HG03439 (cell line): ENCODE measurements around the gene MRPL40.

Experiments
- ATAC-seq: cut with Tn5 transposase; IDR thresholded peaks from one replicate; pipeline ENCODE4 v1.9.1; 2021; ENCODE audit warnings: mild to moderate bottlenecking, moderate library complexity; ENCODE audit not compliant: unreplicated experiment

The MRPL40 gene

DNA sequence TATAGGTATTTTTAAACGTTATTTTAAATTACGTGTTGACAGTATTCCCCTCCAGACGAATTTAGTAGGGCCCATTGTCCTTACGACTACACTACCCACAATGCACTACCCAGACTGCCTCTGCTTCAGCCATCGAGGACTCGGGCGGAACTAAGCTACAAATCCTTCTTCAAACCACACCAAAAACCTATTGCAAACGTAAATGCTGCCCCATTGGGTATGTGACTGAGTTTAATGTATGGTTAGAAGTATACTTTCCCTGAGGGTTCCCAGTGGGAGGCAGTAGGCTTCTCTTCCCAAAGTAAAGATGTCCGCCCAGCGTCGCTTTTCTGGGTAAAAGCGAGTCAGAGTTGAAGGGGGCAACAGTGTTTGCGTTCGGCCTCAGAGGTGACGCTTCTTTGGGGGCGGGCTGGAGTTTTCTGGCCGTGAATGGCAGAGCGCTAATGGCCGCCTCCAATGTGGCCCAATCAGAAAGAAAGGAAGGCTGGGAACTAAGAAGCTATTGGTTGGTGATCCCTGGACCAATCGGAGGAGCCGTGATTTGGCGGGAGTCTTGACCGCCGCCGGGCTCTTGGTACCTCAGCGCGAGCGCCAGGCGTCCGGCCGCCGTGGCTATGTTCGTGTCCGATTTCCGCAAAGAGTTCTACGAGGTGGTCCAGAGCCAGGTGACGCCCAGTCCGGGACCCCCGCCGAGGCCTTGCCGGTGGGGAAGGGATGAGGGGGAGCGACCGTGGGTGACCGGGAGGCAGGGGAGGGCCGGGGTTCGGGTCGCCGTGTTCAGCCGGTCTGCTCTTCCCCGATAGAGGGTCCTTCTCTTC is 47.2 kb downstream of the MRPL40 start, which contains the start of gene CDC45:
TSS of gene CDC45 (plus strand) at position 566 of the 818 bp plus-strand sequence. CDS start at position 615, 49 bp downstream.
- peak; percentile 81 for ATAC-seq

- ATAC-seq = peak; percentile 2
These were observed 47.8 kb downstream of the MRPL40 start for GRCh38 chr22:19480173-19480568.

GRCh38 chr22:19480789-19481188 is 48.4 kb downstream of the MRPL40 start:
- ATAC-seq = no peak

DNA sequence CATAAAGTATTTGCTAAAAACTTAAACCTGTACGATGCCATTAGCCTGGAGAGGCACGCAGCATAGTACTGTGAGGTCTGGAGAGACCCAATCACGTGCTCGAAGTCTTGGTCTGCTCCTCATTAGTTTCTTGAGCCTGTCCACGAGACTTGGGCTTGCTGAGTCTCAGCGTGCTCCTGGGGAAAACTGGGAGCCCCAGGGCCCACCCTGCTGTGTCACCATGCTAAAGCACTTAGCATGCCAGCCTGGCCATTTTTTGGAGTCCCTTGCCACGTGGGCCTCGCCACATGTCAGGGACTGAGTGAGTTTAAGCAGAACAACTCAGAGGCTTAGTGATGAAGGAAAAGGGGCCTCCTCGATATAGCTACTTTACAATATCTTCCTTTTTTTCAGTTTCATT is 50.0 kb downstream of the MRPL40 start:
- ATAC-seq = no peak

GRCh38 chr22:19483481-19484244 is 51.3 kb downstream of the MRPL40 start:
- no peak for ATAC-seq
